ENCODE results near the gene TGFBR2. TPM values are rescaled to one million over a fixed set of nuclear protein-coding genes. Genes with fewer than 3 reads are reported as not detected.

Gene TGFBR2
- total and polyA plus RNA-seq, 2 of the 13 experiments (the other 11 are each of a cell fraction or from before 2014, with no cell fraction given), result 82.2 to 187 TPM

DNA sequence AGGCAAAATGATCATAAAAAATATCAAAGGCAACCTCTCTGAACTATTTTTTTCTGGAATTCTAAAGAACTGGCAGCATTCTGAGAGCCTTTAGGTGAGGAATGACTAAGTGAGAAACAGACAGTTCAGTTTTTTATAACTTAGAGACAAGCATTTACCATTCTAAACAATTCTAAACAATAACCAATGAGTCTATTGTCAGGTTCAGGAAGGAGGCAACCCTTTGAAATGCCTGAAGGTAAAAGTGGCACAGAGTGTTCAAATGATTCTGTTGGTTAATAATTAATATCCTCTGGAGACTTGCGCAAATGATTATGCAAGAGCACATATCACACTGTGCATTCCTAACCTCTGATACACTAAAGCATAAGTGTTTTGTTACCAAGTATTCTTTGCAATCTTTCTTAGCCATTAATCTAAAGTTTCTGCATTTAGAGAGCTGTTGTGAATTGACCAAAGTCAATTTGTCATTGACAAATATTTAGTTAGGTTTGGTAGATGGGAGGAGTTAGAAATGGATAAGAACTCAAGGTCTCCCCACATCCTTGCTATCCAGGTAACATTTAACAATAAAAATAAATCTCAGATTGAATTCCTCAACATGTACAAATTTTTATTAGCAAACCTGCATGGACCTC lies 9.2 kb upstream of the TGFBR2 start (continued):
- TF ChIP-seq HOMEZ (CRISPR knock-in tag; IDR thresholded peaks at IDR 0.05; ENCODE audit: low read depth) (peak; percentile 92; the same call in 1 of the 2 replicates), ZNF704 (CRISPR knock-in tag; IDR thresholded peaks at IDR 0.05; ENCODE audit: borderline replicate concordance) (no peak), HOXA7 (CRISPR knock-in tag; IDR thresholded peaks at IDR 0.05) (no peak), FOXM1 (CRISPR knock-in tag; IDR thresholded peaks at IDR 0.05) (no peak), TBX2 (CRISPR knock-in tag; IDR thresholded peaks at IDR 0.05; ENCODE audit: borderline replicate concordance) (peak; percentile 94), ZNF709 (CRISPR knock-in tag; IDR thresholded peaks at IDR 0.05) (no peak), ZNF160 (CRISPR knock-in tag; IDR thresholded peaks at IDR 0.05) (peak; percentile 56; the same call in 1 of the 2 replicates), SALL1 (CRISPR knock-in tag; IDR thresholded peaks at IDR 0.05) (peak; percentile 80; the same call in 1 of the 2 replicates), ZNF136 (CRISPR knock-in tag; IDR thresholded peaks at IDR 0.05; ENCODE audit: low read depth) (no peak; the same call in 1 of the 2 replicates), MIER3 (CRISPR knock-in tag; IDR thresholded peaks at IDR 0.05; ENCODE audit: borderline replicate concordance) (peak; percentile 91; the same call in 1 of the 2 replicates)
- TF ChIP-seq, protein P1, sequence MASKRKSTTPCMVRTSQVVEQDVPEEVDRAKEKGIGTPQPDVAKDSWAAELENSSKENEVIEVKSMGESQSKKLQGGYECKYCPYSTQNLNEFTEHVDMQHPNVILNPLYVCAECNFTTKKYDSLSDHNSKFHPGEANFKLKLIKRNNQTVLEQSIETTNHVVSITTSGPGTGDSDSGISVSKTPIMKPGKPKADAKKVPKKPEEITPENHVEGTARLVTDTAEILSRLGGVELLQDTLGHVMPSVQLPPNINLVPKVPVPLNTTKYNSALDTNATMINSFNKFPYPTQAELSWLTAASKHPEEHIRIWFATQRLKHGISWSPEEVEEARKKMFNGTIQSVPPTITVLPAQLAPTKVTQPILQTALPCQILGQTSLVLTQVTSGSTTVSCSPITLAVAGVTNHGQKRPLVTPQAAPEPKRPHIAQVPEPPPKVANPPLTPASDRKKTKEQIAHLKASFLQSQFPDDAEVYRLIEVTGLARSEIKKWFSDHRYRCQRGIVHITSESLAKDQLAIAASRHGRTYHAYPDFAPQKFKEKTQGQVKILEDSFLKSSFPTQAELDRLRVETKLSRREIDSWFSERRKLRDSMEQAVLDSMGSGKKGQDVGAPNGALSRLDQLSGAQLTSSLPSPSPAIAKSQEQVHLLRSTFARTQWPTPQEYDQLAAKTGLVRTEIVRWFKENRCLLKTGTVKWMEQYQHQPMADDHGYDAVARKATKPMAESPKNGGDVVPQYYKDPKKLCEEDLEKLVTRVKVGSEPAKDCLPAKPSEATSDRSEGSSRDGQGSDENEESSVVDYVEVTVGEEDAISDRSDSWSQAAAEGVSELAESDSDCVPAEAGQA (IDR thresholded peaks at IDR 0.05; ENCODE audit: low read depth), result no peak
- TF ChIP-seq, protein P1 (CRISPR knock-in tag; IDR thresholded peaks at IDR 0.05; ENCODE audit: borderline replicate concordance), result peak; percentile 71; the same call in 1 of the 2 replicates
- TF ChIP-seq, protein P2, sequence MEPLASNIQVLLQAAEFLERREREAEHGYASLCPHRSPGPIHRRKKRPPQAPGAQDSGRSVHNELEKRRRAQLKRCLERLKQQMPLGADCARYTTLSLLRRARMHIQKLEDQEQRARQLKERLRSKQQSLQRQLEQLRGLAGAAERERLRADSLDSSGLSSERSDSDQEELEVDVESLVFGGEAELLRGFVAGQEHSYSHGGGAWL (CRISPR knock-in tag; IDR thresholded peaks at IDR 0.05), result no peak
- TF ChIP-seq, protein P3, sequence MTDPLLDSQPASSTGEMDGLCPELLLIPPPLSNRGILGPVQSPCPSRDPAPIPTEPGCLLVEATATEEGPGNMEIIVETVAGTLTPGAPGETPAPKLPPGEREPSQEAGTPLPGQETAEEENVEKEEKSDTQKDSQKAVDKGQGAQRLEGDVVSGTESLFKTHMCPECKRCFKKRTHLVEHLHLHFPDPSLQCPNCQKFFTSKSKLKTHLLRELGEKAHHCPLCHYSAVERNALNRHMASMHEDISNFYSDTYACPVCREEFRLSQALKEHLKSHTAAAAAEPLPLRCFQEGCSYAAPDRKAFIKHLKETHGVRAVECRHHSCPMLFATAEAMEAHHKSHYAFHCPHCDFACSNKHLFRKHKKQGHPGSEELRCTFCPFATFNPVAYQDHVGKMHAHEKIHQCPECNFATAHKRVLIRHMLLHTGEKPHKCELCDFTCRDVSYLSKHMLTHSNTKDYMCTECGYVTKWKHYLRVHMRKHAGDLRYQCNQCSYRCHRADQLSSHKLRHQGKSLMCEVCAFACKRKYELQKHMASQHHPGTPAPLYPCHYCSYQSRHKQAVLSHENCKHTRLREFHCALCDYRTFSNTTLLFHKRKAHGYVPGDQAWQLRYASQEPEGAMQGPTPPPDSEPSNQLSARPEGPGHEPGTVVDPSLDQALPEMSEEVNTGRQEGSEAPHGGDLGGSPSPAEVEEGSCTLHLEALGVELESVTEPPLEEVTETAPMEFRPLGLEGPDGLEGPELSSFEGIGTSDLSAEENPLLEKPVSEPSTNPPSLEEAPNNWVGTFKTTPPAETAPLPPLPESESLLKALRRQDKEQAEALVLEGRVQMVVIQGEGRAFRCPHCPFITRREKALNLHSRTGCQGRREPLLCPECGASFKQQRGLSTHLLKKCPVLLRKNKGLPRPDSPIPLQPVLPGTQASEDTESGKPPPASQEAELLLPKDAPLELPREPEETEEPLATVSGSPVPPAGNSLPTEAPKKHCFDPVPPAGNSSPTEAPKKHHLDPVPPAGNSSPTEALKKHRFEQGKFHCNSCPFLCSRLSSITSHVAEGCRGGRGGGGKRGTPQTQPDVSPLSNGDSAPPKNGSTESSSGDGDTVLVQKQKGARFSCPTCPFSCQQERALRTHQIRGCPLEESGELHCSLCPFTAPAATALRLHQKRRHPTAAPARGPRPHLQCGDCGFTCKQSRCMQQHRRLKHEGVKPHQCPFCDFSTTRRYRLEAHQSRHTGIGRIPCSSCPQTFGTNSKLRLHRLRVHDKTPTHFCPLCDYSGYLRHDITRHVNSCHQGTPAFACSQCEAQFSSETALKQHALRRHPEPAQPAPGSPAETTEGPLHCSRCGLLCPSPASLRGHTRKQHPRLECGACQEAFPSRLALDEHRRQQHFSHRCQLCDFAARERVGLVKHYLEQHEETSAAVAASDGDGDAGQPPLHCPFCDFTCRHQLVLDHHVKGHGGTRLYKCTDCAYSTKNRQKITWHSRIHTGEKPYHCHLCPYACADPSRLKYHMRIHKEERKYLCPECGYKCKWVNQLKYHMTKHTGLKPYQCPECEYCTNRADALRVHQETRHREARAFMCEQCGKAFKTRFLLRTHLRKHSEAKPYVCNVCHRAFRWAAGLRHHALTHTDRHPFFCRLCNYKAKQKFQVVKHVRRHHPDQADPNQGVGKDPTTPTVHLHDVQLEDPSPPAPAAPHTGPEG (CRISPR knock-in tag; IDR thresholded peaks at IDR 0.05), result no peak

All from HepG2 (cell line).